Breast epithelium (tissue), 4 donors: Measurements from ENCODE around the gene TAF11L2. TPM values are rescaled to one million over a fixed set of nuclear protein-coding genes. Genes with fewer than 3 reads are reported as not detected.
"Not testable (repeated sequence)": the region's sequence is repeated elsewhere in the genome, so short reads cannot be mapped to it uniquely, and the experiment has no call there.

Experiments used
- DNase-seq, 2 donors: peaks; one replicate each; pipeline ENCODE4 v3.0.0-alpha.2; 2019; ENCODE audit warnings: low spot score in 2 of 2
- H3K27ac ChIP-seq, 2 donors: fragments of 200-600 bp; sonication (generic) in 1 of 2; one replicate each; pipeline ENCODE4 v1.5.1; 2016 to 2019; ENCODE audit warnings: mild to moderate bottlenecking in 1 of 2
- H3K27me3 ChIP-seq, 2 donors: fragments of 200-600 bp; sonication (generic) in 1 of 2; one replicate each; pipeline versions ENCODE4 v1.5.1 to v1.6.0; 2017 to 2019; ENCODE audit warnings: control low read depth in 1 of 2, mild to moderate bottlenecking in 1 of 2
- H3K36me3 ChIP-seq: fragments of 200-600 bp; one replicate; pipeline ENCODE4 v1.5.1; 2019
- H3K4me1 ChIP-seq, 2 donors: fragments of 200-600 bp; sonication (generic); one replicate each; pipeline ENCODE4 v1.5.1; 2016 to 2019; ENCODE audit warnings: control low read depth in 1 of 2
- H3K4me3 ChIP-seq, 3 donors: fragments of 200-600 bp; sonication (generic); 1 replicate in 2 of 3; 2 replicates in 1 of 3; pipeline ENCODE4 v1.5.1; 2016 to 2019; ENCODE audit warnings: mild to moderate bottlenecking in 3 of 3, moderate library complexity in 2 of 3
- H3K9me3 ChIP-seq, 2 donors: fragments of 200-600 bp; sonication (generic) in 1 of 2; one replicate each; pipeline ENCODE4 v1.5.1; 2016 to 2019; ENCODE audit warnings: control low read depth in 1 of 2
- POLR2A ChIP-seq: fragments of 450-650 bp; IDR thresholded peaks from one replicate; pipeline ENCODE4 v1.6.1; 2016; ENCODE audit warnings: antibody characterized with exemption, mild to moderate bottlenecking, moderate library complexity
- POLR2AphosphoS5 ChIP-seq, 3 donors: sonication (generic); formaldehyde crosslinking; IDR thresholded peaks; one replicate each; pipeline ENCODE4 v1.6.1; 2017; ENCODE audit warnings: antibody characterized with exemption in 3 of 3
- intact Hi-C: fragments of 100-400 bp; cut with DNase I; formaldehyde crosslinking; loops from one replicate; pipeline ENCODE4 v1.15.1; 2023; ENCODE audit warnings: low total_unique reads
- total RNA-seq, 3 donors: library from RNA; depleted of rRNA; stranded (reverse); fragments of >200 nt; gene quantifications; one replicate each; pipeline ENCODE4 v1.1.0, GENCODE V29; 2016
- TF ChIP-seq, protein P1 (sequence below), 3 donors: fragments of 450-650 bp; IDR thresholded peaks; one replicate each; pipeline ENCODE4 v1.5.1; 2016 to 2017; ENCODE audit warnings: antibody characterized with exemption in 3 of 3, mild to moderate bottlenecking in 3 of 3, moderate library complexity in 3 of 3

Gene TAF11L2
- total RNA-seq, 3 donors from 2014 or later = not detected

DNA sequence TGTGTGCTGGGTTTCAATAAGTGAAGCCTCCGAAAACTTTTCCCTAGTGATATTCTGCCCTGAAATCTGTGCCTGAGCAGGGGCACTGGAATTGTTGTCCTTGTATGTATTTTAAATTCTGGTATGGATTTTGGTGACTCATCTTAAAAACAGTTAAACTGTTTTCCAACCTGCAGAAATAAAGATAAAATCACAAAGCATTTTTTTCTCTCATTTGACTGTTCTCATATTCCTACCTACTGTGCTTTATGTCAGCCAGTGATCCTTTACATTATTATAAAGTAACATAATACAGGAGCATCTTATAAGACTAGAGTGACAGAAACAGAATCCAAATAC, 10.9 kb upstream of the TAF11L2 start:
- no peak overlapping the region for H3K27ac ChIP-seq
- DNase-seq = no peak
- intact Hi-C loops = no loop called here
- H3K9me3 ChIP-seq = no peaks in the 10 kb centered on the region
- no peak overlapping the region for H3K4me3 ChIP-seq
- H3K27me3 ChIP-seq = no peaks in the 10 kb centered on the region
- no peaks in the 10 kb centered on the region for H3K36me3 ChIP-seq
- H3K4me1 ChIP-seq = no peaks in the 10 kb centered on the region
- TF ChIP-seq POLR2AphosphoS5 (IDR thresholded peaks at IDR 0.05) (no peak), POLR2A (no peak)
- TF ChIP-seq, protein P1, sequence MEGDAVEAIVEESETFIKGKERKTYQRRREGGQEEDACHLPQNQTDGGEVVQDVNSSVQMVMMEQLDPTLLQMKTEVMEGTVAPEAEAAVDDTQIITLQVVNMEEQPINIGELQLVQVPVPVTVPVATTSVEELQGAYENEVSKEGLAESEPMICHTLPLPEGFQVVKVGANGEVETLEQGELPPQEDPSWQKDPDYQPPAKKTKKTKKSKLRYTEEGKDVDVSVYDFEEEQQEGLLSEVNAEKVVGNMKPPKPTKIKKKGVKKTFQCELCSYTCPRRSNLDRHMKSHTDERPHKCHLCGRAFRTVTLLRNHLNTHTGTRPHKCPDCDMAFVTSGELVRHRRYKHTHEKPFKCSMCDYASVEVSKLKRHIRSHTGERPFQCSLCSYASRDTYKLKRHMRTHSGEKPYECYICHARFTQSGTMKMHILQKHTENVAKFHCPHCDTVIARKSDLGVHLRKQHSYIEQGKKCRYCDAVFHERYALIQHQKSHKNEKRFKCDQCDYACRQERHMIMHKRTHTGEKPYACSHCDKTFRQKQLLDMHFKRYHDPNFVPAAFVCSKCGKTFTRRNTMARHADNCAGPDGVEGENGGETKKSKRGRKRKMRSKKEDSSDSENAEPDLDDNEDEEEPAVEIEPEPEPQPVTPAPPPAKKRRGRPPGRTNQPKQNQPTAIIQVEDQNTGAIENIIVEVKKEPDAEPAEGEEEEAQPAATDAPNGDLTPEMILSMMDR (IDR thresholded peaks at IDR 0.05) = no peak

DNA sequence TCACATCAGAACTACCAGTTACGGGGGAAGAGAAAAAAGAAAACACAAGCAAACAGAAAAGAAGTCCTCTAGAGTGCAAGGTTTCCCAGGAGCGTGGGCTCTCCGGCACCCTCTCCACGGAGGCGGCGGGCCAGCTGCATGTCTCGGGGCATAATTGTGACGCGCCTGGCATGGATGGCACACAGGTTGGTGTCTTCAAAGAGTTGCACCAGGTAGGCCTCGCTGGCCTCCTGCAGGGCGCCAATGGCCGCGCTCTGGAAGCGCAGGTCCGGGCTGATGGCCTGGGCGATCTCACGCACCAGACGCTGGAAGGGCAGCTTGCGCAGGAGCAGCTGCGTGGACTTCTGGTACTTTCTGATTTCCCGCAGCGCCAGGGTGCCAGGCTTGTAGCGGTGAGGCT, 6.8 kb upstream of the TAF11L2 start:
- H3K9me3 ChIP-seq, intact Hi-C loops, H3K36me3 ChIP-seq, H3K27me3 ChIP-seq, H3K4me3 ChIP-seq, H3K27ac ChIP-seq, DNase-seq, H3K4me1 ChIP-seq: not testable (repeated sequence)

DNA sequence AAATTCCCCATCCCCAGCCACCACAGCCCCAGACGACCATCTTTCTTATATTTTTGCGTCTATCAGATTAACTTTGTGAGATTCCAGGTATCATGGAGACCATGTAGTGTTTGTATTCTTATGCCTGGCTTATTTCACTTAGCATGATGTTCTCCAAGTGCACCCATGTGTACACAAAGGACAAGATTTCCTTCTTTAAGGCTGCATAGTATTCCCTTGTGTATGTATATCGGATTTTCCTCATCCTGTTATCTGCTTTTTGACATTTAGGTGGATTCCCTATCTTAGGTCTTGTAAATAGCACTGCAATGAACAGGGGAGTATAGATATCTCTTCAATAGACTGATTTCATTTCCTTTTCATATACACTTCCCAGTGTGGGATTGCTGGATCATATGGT, 5.3 kb upstream of the TAF11L2 start:
- Histone ChIP-seq H3K36me3 (no peaks in the 10 kb centered on the region), H3K27ac (no peak overlapping the region), H3K4me3 (no peak overlapping the region), H3K9me3 (no peaks in the 10 kb centered on the region), H3K27me3 (no peaks in the 10 kb centered on the region), H3K4me1 (no peaks in the 10 kb centered on the region)
- TF ChIP-seq POLR2AphosphoS5 (IDR thresholded peaks at IDR 0.05) = no peak
- no peak for TF ChIP-seq POLR2A
- TF ChIP-seq, protein P1 (IDR thresholded peaks at IDR 0.05) = no peak
- DNase-seq = no peak
- intact Hi-C loops = no loop called here

DNA sequence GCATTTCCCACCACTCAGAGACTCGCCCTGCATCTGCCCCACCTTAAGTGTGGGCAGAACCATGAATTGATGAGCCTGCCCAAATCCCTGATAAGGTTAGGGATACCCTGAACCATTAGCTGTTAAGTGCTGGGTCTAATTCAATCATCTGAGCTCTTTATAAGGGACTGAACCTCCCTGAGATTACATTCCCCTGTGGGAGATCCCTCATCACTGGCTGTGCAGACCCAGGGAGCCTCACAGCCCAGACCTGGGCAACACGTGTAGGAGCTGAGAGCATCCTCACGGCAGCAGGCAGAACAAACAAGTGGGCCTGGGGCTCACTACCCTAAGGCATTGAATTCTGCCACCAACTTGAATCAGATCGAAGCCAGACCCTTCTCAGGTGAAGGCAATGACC, 585 bp upstream of the TAF11L2 start:
- Histone ChIP-seq H3K4me1 (no peaks in the 10 kb centered on the region), H3K27me3 (no peaks in the 10 kb centered on the region), H3K9me3 (no peaks in the 10 kb centered on the region), H3K27ac (no peak overlapping the region), H3K4me3 (no peak overlapping the region), H3K36me3 (no peaks in the 10 kb centered on the region)
- DNase-seq = no peak
- intact Hi-C loops = no loop called here
- TF ChIP-seq POLR2AphosphoS5 (IDR thresholded peaks at IDR 0.05) (no peak), POLR2A (no peak)
- TF ChIP-seq, protein P1 (IDR thresholded peaks at IDR 0.05) = no peak

DNA sequence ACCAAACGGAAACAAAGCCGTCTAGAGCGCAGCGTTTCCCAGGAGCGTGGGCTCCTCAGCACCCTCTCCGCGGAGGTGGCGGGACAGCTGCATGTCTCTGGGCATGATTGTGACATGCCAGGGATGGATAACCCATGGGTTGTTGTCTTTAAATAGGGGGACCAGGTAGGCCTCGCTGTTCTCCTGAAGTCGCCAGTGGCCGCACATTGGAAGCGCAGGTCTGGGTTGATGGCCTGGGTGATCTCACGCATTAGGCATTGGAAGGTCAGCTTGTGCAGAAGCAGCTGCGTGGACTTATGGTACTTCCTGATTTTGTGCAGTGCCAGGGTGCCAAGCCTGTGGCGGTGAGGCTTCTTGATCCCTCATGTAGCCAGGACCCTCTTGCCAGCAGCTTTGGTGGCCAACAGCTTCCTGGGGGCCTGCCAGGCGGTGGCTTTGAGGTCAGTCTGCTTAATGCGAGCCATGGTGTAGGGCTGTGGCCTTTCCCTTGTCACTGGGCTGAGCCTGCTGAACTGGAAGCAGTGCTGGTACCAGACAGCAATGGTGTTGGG, 13.8 kb downstream of the TAF11L2 start:
- no peak for DNase-seq
- TF ChIP-seq, protein P1 (IDR thresholded peaks at IDR 0.05) = no peak
- TF ChIP-seq POLR2A = no peak
- TF ChIP-seq POLR2AphosphoS5 (IDR thresholded peaks at IDR 0.05) = no peak

DNA sequence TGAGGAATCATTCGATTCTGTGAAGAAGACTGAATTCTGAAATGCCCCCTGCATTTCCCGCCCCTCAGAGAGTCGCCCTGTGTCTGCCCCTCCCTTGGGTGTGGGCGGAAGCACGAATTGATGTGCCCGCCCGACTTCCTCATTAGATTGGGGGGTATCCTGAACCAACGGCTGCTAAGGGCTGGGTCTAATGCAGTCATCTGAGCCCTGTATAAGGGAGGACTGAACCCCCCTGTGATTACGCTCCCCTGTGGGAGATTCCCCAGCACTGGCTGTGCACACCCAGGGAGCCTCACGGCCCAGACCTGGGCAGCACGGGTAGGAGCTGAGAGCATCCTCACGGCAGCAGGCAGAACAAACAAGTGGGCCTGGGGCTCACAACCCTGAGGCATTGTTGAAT, 19.5 kb downstream of the TAF11L2 start:
- H3K27me3 ChIP-seq, H3K36me3 ChIP-seq, DNase-seq, H3K9me3 ChIP-seq, H3K27ac ChIP-seq, intact Hi-C loops, H3K4me3 ChIP-seq, H3K4me1 ChIP-seq: not testable (repeated sequence)

More for the DNA sequence above, 13.8 kb downstream of the TAF11L2 start:
- Histone ChIP-seq H3K4me1 (no peaks in the 10 kb centered on the region), H3K36me3 (no peaks in the 10 kb centered on the region), H3K27me3 (no peaks in the 10 kb centered on the region), H3K9me3 (no peaks in the 10 kb centered on the region), H3K4me3 (no peak overlapping the region), H3K27ac (no peak overlapping the region)
- intact Hi-C loops = no loop called here

DNA sequence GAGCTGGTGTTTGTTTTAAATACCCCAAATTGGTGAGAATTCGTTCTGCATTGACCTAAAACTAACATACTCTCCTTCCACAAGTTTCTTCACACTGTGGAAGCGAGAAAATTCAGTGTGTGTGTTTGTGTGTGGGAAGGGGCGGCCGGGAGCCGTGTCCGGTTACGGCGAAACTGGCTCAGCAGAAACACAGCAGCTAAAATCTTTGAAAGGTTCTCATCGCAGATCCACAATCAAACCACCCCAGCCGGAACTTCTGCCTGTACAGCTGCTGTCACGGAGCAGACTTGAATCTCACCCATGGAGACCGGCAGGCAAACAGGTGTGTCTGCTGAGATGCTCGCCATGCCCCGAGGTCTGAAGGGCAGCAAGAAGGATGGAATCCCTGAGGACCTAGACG, 20.0 kb downstream of the TAF11L2 start, which contains the start of gene TAF11L3:
TSS of gene TAF11L3 (plus strand) at position 301 of the 400 bp plus-strand sequence.
- H3K27me3 ChIP-seq, H3K27ac ChIP-seq, H3K4me1 ChIP-seq, DNase-seq, H3K9me3 ChIP-seq, H3K4me3 ChIP-seq, H3K36me3 ChIP-seq, intact Hi-C loops: not testable (repeated sequence)

DNA sequence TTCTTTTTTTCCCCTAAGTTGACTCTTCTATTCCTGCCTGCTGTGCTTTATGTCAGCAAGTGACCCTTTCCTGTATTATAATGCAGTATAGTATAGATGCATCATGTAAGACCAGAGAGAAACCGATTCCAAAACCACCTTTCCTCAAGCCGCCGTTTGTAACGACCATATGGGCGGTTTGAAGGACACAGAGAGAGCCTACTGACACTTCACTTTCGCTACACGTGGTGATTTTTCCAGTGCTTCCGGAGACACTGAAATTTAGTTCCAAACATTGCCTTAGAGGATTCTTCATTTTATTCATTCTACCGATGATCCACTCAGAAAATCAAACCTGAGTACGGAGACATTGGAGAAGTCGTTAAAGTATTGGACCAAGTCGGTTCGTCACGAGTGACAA, 21.5 kb downstream of the TAF11L2 start:
- H3K36me3 ChIP-seq, H3K27me3 ChIP-seq, H3K4me1 ChIP-seq, intact Hi-C loops, H3K4me3 ChIP-seq, H3K9me3 ChIP-seq, H3K27ac ChIP-seq: not testable (repeated sequence)
- peak in 1 of 2 donors; percentile 54 for DNase-seq

DNA sequence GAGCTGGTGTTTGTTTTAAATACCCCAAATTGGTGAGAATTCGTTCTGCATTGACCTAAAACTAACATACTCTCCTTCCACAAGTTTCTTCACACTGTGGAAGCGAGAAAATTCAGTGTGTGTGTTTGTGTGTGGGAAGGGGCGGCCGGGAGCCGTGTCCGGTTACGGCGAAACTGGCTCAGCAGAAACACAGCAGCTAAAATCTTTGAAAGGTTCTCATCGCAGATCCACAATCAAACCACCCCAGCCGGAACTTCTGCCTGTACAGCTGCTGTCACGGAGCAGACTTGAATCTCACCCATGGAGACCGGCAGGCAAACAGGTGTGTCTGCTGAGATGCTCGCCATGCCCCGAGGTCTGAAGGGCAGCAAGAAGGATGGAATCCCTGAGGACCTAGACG, 23.5 kb downstream of the TAF11L2 start, which contains the start of gene TAF11L4:
TSS of gene TAF11L4 (plus strand) at position 301 of the 400 bp plus-strand sequence.
- H3K4me3 ChIP-seq, H3K36me3 ChIP-seq, intact Hi-C loops, DNase-seq, H3K4me1 ChIP-seq, H3K27me3 ChIP-seq, H3K9me3 ChIP-seq, H3K27ac ChIP-seq: not testable (repeated sequence)
